HL-60 (cell line): ENCODE data around the gene ELMO1.
A peak's percentile ranks its signal among the peaks of the same experiment; 100 is the strongest.

Source experiments
- DNase-seq, 2 experiments: peaks; one replicate each; pipeline ENCODE4 v3.0.0-alpha.2; 2010 to 2020; ENCODE audit warnings: low read depth in 1 of 2, low spot score in 1 of 2
- H3K27ac ChIP-seq: fragments of 250-450 bp; sonication (Bioruptor Pico); replicated peaks from 2 replicates; pipeline ENCODE4 v1.5.1; 2020; ENCODE audit warnings: mild to moderate bottlenecking, moderate library complexity
- H3K27me3 ChIP-seq: fragments of 250-450 bp; sonication (Bioruptor Pico); 2 replicates; pipeline ENCODE4 v1.5.1; 2021; ENCODE audit warnings: mild to moderate bottlenecking, moderate library complexity; ENCODE audit not compliant: insufficient read depth, poor library complexity, severe bottlenecking
- H3K4me3 ChIP-seq: replicated peaks from 2 replicates; pipeline ENCODE4 v1.5.1; 2011; ENCODE audit warnings: mild to moderate bottlenecking, control low read depth, low read length; ENCODE audit not compliant: insufficient read depth
- CTCF ChIP-seq: IDR thresholded peaks from one replicate; pipeline ENCODE4 v1.5.1; 2011; ENCODE audit warnings: low read length, control low read depth, inconsistent platforms; ENCODE audit not compliant: insufficient read depth
- GABPA ChIP-seq: IDR thresholded peaks from 2 replicates; pipeline ENCODE4 v1.6.1; 2012; ENCODE audit warnings: low read depth
- POLR2AphosphoS5 ChIP-seq: IDR thresholded peaks from 2 replicates; pipeline ENCODE4 v1.6.1; 2012; ENCODE audit warnings: low read depth
- REST ChIP-seq: IDR thresholded peaks from 2 replicates; pipeline ENCODE4 v1.6.1; 2012; ENCODE audit warnings: low read depth; ENCODE audit not compliant: insufficient replicate concordance
- SPI1 ChIP-seq: IDR thresholded peaks from 2 replicates; pipeline ENCODE4 v1.6.1; 2012; ENCODE audit warnings: low read depth, mild to moderate bottlenecking, borderline replicate concordance

Gene ELMO1

GRCh38 chr7:37452346-37452745 is 3.7 kb upstream of the ELMO1 start:
- TF ChIP-seq POLR2AphosphoS5 (no peak), GABPA (no peak), SPI1 (no peak), CTCF (no peak), REST (no peak)
- H3K27ac ChIP-seq = no peak overlapping the region
- no peak for DNase-seq
- no peak overlapping the region for H3K4me3 ChIP-seq
- no peaks in the 10 kb centered on the region for H3K27me3 ChIP-seq

- Histone ChIP-seq H3K27ac (no peak overlapping the region), H3K4me3 (no peak overlapping the region), H3K27me3 (no peaks in the 10 kb centered on the region)
- no peak for DNase-seq
- TF ChIP-seq CTCF = no peak
- TF ChIP-seq SPI1 = no peak
- no peak for TF ChIP-seq GABPA
- no peak for TF ChIP-seq REST
- no peak for TF ChIP-seq POLR2AphosphoS5
These were observed 1.4 kb upstream of the ELMO1 start for GRCh38 chr7:37450035-37450434.

GRCh38 chr7:37449621-37450020 is 957 bp upstream of the ELMO1 start:
- H3K4me3 ChIP-seq = peak overlapping the region; percentile 79
- H3K27me3 ChIP-seq = no peaks in the 10 kb centered on the region

More at GRCh38 chr7:37449621-37450020, 957 bp upstream of the ELMO1 start:
- DNase-seq = no peak
- H3K27ac ChIP-seq = no peak overlapping the region
- no peak for TF ChIP-seq REST
- no peak for TF ChIP-seq SPI1
- TF ChIP-seq CTCF = no peak
- TF ChIP-seq GABPA = no peak
- no peak for TF ChIP-seq POLR2AphosphoS5
